Raji (cell line): ENCODE results near the gene CD247.

Experiments
- POLR2A ChIP-seq: IDR thresholded peaks from 2 replicates; pipeline ENCODE4 v1.6.1; 2011; ENCODE audit warnings: low read depth, low read length, control low read depth; ENCODE audit not compliant: insufficient read depth

The CD247 gene

DNA sequence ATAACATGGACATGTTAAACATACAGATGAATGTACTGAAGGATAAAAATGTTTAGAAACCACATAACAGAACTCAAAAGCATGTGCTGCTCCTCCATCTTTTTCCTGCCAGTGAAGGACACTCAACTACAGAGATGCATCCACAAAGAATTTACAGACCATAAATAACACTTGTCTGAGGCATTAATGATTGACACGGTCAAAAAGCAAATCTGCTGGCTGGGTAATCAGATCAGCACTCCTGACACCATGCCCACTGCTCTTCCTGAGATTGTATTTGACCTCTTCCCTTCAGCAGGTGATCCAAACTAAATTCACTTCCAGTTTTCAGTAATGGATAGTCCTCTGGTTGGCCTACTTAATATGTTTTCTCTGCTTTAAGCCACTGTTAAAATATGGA is 28.6 kb upstream of the CD247 start:
- no peak for TF ChIP-seq POLR2A

- TF ChIP-seq POLR2A, result no peak
Observed at GRCh38 chr1:167545349-167545748, 27.0 kb upstream of the CD247 start.

DNA sequence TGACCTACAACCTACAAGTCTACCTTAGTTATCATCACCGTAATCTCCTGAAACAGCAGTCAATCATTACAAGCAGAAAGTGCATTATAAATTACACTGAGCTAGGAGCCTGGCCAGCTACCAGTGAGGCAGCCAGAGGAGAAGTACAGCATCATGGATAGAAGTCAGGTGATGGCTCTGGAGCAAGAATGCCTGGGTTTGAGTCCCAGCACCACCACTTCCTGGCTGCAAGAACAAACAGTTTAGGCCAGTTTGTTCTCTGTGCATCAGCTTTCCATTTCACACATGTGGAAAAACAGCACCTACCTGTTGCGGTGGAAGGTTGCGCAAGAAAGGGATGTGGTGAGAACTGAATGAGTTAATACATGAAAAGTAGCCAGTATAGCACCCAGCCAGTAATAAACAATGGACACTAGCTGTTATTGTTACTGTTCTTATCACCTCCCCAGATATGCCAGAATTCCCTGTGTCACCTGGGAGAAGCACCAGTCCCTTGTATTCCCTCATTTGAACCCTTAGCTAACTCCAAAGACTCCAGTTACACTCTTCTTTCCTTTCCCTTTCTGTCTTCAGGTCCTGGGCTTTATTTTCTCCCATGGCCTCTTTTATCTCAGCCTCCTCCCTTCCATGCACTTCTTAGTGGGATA is 26.2 kb upstream of the CD247 start:
- no peak for TF ChIP-seq POLR2A

- no peak for TF ChIP-seq POLR2A
Observed at GRCh38 chr1:167543199-167543990, 25.1 kb upstream of the CD247 start.

DNA sequence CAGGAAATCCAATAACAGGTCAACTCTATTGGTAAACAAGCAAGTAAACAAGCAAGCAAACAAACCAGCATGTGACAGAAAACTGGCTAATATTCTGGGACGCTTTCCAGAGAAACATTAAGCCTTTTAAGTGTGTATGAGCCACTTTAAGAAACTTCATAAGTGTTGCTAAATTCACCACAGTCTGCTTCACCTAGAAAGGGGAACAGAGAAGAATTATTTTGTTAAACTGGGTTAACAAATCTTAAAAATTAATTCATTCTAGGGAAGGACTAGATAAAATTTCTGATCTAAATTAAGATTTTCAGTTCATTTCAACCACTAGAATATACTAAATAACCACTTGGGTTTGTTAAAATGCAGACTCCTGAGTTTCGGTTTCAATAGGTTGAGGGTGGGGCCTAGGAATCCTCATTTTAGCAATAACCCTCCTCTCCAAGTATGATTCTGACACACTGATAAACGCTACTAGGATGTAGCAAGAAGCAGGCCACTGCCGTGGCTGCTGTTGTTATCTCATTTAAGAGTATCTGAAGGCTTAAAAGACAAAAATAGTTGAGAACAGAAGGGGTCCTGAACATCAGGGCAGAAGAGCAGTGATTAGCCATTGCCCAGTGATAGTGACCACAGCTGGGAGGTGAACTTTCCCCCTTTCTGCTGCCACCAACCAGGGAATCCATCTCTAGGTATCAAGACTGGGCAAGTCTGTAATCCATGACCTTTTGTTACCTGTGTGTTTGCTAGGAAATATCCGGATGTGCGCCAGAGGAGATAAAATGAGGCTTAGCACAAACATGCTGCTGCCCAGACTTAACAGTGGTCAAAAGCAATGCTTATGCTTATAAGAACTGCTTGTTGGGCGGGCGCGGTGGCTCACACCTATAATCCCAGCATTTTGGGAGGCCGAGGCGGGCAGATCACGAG is 24.0 kb upstream of the CD247 start:
- no peak for TF ChIP-seq POLR2A

DNA sequence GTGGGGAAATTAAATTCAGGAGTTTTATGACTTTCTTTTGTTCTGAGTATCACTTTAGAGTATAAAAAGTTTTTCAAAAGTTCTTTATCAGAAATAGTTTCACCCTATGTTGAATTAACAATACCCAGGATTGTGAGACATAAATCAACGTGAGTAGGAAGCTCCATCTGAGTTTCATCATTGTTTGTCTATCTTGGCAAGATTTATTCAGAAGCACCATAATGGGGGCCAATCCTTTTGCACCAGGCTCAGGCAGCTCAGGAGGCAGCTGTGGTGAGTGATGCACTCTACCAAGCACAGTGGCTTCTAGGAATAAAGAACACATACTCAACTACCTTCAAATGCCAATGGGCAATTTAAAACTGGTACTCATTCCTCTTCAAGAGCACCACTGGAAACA is 23.3 kb upstream of the CD247 start:
- TF ChIP-seq POLR2A, result no peak

- TF ChIP-seq POLR2A, result no peak
Observed at GRCh38 chr1:167541003-167541402, 22.7 kb upstream of the CD247 start.

DNA sequence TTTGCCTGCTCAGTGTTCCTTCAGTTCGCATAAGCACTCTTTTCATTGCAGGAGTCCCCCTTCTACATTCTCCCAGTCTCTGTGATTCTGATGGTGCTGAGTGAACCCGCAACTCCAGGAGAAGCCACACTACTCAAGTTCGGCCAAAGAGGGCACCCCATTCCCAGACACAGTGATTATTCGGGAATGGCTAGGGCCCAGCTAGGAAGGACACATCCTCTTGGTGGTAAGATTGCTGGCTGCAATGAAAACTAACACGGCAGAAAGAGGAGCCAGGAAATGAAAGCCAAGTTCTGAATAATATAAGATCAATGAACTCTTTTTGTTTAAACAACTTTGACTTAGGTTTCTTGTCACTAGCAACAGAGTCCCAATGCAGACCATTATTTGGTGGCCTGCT is 20.3 kb upstream of the CD247 start:
- TF ChIP-seq POLR2A, result no peak

DNA sequence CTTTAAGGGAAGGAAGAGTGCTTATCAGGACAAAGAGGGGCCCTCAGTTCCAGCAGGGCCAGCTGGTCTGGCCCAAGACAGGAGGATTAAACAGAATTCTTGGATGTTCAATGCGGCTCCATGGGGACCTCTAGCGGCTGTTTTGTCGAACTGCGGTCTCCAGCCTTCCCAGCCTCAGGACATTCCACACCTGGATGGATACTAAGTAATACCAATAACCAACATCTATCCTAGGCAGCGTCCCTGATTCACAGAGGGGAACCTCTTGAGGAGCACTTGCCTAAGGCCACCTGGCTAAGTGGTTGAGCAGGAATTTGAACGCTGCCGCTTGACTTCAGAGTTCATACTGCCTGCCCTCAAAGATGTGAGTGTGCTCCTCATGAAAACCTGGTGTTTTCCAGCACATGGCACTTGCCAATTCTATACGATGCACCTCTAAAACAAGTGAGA is 15.5 kb upstream of the CD247 start:
- TF ChIP-seq POLR2A, result no peak

- TF ChIP-seq POLR2A, result no peak
Observed at GRCh38 chr1:167532964-167533824, 14.9 kb upstream of the CD247 start.

GRCh38 chr1:167532375-167532774 is 14.0 kb upstream of the CD247 start:
- no peak for TF ChIP-seq POLR2A

DNA sequence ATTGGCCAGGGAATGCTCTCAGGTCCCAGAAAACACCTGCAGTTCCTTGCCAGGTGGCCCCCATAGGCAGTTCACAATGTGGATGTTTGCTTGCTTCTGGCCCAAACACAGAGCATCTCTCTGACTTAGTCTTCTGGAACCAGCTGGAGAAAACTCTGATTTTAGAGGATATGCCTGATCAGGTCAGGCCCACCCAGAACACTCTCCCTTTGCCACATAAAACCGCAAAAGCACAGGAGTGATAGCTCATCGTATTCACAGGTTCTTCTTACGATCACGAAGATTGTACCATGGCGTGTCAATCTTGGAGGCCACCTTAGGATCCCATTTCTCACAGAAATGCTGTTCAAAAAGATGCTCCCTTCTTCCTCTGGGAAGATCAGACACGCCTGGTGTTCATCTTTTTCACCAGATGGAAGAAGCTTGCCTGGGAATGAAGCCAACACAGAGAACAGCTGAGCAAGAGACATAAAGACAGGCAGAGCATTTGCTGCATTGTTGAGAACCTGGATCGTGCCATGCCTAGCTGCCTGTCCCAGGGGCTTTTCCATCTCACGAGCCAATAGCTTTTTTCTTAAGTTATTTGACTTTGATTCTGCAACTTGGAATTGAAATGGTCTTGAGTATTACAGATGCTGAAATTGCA is 11.6 kb upstream of the CD247 start:
- TF ChIP-seq POLR2A, result no peak

- no peak for TF ChIP-seq POLR2A
Observed at GRCh38 chr1:167528057-167528728, 9.9 kb upstream of the CD247 start.
